HEK293T (cell line): ENCODE results near the gene MOCS1.

Source experiments
- ARNT ChIP-seq: fragments of 450-650 bp; IDR thresholded peaks from 2 replicates; pipeline ENCODE4 v1.6.1; 2017; ENCODE audit warnings: mild to moderate bottlenecking
- BHLHE40 ChIP-seq: fragments of 450-650 bp; IDR thresholded peaks from 2 replicates; pipeline ENCODE4 v1.6.1; 2016; ENCODE audit warnings: mild to moderate bottlenecking, moderate library complexity, borderline replicate concordance
- CTBP1 ChIP-seq: fragments of 450-650 bp; IDR thresholded peaks from 2 replicates; pipeline ENCODE4 v1.6.1; 2016; ENCODE audit warnings: borderline replicate concordance
- ELF4 ChIP-seq: fragments of 450-650 bp; IDR thresholded peaks from 2 replicates; pipeline ENCODE4 v1.6.1; 2017; ENCODE audit warnings: antibody characterized with exemption
- FOXK2 ChIP-seq: fragments of 450-650 bp; IDR thresholded peaks from 2 replicates; pipeline ENCODE4 v1.6.1; 2016; ENCODE audit warnings: mild to moderate bottlenecking
- FOXM1 ChIP-seq: fragments of 450-650 bp; IDR thresholded peaks from 2 replicates; pipeline ENCODE4 v1.6.1; 2017; ENCODE audit warnings: mild to moderate bottlenecking, borderline replicate concordance
- HDGF ChIP-seq: fragments of 450-650 bp; IDR thresholded peaks from 2 replicates; pipeline ENCODE4 v1.6.1; 2017; ENCODE audit warnings: antibody characterized with exemption, borderline replicate concordance
- LEF1 ChIP-seq: fragments of 450-650 bp; IDR thresholded peaks from 2 replicates; pipeline ENCODE4 v1.6.1; 2017; ENCODE audit warnings: mild to moderate bottlenecking, borderline replicate concordance
- PKNOX1 ChIP-seq: fragments of 450-650 bp; IDR thresholded peaks from 2 replicates; pipeline ENCODE4 v1.6.1; 2016
- SP1 ChIP-seq: fragments of 450-650 bp; IDR thresholded peaks from 2 replicates; pipeline ENCODE4 v1.6.1; 2017
- SUZ12 ChIP-seq: fragments of 450-650 bp; IDR thresholded peaks from 2 replicates; pipeline ENCODE4 v1.6.1; 2016; ENCODE audit warnings: mild to moderate bottlenecking
- ZNF384 ChIP-seq: fragments of 450-650 bp; IDR thresholded peaks from 2 replicates; pipeline ENCODE4 v1.6.1; 2016

- no peak for TF ChIP-seq FOXM1
- no peak for TF ChIP-seq ARNT
- no peak for TF ChIP-seq HDGF
- TF ChIP-seq BHLHE40 = no peak
- no peak for TF ChIP-seq ZNF384
- TF ChIP-seq SP1 = no peak
- no peak for TF ChIP-seq CTBP1
- TF ChIP-seq FOXK2 = no peak
- no peak for TF ChIP-seq SUZ12
- no peak for TF ChIP-seq ELF4
- no peak for TF ChIP-seq LEF1
- TF ChIP-seq PKNOX1 = no peak
Observed at GRCh38 chr6:39936857-39937256, 2.6 kb upstream of the MOCS1 start.
